ENCODE data around the gene TRIM28.

GRCh38 chr19:58586133-58586765 lies 42.4 kb downstream of the TRIM28 start:
- TF ChIP-seq CTCF (IDR thresholded peaks at IDR 0.05) (no peak), POLR2AphosphoS5 (IDR thresholded peaks at IDR 0.05) (no peak)
